Fibroblast of skin of abdomen (primary cell): ENCODE results near the gene MOCS1.

Experiments used
- DNase-seq: peaks from one replicate; pipeline ENCODE4 v3.0.0-alpha.2; 2013

Gene MOCS1

GRCh38 chr6:39867592-39867991 lies 66.7 kb downstream of the MOCS1 start:
- no peak for DNase-seq

- DNase-seq, result peak; percentile 52
Measured at GRCh38 chr6:39865011-39865888, 69.0 kb downstream of the MOCS1 start.

- no peak for DNase-seq
Measured at GRCh38 chr6:39861663-39862062, 72.6 kb downstream of the MOCS1 start.

GRCh38 chr6:39859025-39859424 lies 75.2 kb downstream of the MOCS1 start:
- no peak for DNase-seq

- peak; percentile 22 for DNase-seq
Measured at GRCh38 chr6:39855356-39855995, 78.8 kb downstream of the MOCS1 start.
